Islet precursor cell (in vitro differentiated cells): Measurements from ENCODE around the gene TBRG4.

Experiments
- DNase-seq: peaks from one replicate; pipeline ENCODE4 v3.0.0-alpha.2; 2018

Gene TBRG4

DNA sequence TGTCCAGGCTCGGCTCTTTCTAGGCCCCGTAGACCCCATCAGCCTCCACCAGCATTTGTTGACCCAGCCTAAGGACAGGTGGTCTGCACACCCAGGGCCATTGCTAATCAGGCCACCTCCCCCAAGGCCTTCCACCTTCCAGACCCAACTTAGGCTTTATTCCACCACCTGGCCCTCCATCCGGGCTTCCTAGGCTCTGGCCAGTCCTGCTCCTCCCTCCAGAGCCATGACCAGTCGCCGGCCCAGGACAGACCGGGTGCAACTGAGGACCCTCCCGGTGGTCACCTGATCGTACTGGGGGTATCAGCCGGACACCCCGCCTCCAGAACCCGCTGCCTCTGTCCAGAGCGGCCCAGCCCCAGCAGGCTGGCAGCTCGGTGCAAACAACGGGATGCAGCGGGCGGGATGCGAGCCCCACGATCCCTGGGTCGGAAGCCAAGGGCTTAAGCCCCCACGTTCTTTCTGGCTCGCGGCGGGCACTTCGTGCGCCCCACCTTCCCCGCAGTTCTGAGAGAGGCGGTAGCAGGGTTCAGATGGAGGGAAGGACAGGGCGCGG, 23.3 kb downstream of the TBRG4 start:
- DNase-seq = no peak

DNA sequence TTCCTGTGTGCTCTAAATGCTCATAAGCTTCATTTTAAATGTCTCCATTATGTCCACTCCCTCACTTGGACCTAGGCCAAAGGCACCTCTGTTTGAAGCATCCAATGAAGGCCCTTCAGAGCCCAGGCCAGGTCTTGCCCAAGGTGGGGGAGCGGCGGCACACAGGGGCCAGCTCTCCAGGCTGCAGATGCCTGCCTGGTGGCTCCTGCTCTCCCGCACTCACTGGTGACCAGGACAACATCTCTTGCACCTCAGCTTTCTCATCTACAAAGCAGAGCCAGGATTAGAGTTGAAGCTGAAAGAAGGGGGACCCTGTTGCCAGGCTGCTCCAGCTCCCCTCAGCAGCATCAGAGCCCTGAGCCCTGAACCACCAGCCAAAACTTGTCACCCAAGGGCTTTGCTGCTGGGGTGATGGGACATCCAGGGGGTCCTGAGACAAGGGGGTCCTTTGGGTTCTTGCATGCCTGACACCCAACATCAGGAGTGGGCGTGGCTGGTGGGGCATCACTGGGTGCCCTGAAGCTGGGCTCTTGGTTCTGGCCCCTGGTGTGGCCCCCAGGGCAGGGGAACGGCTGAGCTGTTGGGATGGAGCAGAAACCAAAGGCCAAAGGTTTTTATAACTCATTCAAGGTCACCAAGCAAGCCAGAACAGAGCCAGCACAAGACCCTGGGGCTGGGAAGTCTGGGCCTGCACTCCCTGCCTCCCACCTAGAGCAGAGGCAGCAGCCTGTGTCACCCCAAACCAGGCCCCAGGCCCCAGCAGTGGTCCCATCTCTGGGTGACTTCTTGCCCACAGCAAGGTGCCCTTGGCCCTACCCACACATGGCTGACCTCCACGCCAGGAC, 24.0 kb downstream of the TBRG4 start:
- no peak for DNase-seq

DNA sequence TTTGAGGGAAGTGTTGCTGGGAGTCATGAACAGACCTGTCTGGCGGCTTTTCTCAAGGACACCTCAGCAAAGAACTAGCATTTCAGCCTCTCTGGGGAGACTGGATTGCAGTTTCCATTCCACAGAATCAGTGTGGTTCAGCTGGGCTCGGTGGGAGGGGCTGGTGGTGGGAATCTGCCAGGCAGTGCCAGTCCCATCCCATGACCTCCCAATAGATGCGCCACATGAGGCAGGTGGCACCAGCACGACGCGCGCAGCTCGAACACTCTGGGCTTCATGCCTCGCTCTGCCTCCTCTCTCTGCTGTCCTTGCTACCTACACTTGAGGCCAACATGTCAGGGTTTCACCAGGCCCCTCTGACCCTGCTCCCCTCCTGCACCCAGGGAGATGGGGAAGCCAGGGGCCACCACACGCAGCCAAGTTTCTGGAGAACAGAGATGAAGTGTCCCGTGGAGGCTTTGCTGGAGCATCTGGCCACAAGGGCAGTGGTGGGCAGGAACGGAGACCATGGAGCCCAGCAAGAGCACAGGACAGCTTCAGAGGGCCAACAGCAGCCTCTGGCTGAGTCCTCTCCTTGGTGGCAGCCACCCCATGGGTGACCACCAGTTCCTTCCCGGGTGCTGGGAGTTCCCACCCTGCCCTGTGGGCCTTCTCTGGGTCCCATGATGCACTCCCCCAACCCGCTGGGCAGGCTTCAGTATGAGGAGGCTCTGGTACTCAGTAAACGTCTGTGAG, 25.0 kb downstream of the TBRG4 start:
- no peak for DNase-seq

DNA sequence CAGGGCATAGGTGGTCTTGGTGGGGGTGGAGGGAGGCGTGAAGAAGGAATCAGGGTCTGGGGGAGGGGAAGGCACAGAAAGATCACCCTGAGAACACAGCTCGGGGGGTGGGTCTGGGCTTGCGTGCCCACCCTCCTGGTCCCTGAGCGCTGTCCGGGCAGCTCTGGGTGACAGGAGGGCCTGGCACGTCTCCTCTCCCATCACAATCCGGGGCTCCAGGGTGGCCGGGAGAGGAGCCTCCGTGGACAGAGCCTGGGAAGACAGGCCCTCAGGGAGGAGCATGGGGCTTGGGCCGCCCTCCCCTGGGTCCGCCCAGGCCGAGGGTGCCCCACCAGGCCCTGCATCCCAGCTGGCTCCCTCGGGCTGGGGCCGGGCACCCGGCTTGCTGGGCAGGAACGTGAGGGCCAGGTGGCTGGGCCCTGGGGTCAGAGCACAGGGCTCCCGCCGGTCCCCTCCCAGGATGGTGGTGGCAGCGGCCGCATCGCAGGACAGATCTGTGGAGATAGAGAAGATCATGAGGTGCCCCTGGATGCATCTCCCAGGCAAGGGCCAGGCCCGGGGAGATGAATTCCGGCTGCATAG, 25.8 kb downstream of the TBRG4 start:
- no peak for DNase-seq

DNA sequence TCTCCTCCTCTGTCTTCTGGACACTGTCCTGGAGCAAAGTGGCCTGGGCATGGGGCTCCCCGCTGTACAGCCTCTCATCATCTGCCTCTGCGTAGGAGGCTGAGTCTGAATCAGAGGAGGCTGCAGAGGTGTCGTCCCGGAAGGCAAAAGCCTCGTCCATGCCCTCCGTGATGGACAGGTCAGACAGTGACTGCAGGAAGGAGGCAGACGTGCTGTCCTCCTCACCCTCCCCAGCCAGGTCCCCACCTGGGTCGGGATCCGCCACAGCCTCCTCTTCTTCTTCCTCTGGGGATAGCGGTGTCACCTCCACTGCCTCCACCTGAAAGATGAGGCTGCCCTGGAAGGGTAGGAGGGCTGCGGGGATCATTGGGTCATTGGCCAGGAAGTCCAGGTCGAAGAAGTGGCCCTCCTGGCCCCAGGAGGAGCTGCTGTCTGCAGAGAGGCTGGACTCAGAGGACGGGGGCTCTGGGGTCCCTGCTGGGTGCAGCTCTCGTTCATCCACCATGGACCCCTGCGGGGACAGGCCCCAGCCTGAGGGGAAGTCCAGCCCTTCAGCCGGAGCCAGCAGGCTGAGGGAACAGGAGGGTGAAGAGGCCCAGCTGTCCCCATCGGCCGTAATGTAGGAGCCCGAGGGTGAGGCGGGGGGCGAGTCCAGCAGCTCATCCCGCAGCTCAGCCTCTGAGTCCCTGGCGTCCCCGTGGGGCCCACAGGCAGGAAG, 26.4 kb downstream of the TBRG4 start:
- no peak for DNase-seq

DNA sequence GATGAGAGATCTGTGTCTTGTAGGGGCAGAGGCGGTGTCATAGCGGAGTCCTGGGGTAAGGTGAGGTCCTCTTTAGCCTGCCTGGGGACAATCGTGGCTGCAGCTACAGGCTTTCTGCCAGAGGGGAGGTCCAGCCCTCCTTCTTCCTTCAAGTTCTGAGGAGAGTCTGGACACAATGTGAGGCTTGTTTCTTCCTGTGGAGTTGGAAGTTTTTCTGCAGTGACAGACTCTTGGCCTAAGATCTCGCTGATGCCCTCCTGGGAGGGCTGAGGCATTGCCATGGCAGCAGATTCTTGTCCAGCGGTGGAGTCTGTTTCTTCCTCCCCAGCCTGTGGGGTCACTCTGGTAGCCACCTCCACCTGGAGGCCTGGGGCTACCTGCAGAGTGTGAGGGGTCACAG, 27.2 kb downstream of the TBRG4 start:
- no peak for DNase-seq

DNA sequence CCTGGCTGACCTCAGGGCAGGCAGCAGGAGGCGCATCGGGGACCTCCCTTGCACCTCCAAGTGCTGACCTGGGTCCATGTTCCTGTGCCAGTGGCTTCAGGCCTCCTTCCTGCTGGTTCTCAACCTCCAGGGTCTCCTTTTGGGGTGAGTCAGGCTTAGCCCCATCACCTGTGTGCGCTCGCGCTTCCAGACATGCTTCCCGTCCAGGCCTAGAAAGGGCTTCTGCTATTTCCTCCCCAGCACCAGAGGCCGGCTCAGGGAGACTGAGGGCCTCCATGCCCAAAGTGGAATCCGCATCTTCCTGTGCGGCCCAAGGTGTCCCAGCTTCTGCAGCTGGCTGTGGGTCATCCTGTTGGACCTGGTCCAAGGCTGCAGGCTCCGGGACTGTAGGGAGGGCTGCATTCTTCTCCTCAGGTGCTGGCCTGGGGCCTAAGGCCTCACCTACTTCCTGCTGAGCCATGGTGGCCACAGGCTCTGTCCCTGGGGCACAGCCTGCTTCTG, 28.6 kb downstream of the TBRG4 start:
- DNase-seq = peak; percentile 48

DNA sequence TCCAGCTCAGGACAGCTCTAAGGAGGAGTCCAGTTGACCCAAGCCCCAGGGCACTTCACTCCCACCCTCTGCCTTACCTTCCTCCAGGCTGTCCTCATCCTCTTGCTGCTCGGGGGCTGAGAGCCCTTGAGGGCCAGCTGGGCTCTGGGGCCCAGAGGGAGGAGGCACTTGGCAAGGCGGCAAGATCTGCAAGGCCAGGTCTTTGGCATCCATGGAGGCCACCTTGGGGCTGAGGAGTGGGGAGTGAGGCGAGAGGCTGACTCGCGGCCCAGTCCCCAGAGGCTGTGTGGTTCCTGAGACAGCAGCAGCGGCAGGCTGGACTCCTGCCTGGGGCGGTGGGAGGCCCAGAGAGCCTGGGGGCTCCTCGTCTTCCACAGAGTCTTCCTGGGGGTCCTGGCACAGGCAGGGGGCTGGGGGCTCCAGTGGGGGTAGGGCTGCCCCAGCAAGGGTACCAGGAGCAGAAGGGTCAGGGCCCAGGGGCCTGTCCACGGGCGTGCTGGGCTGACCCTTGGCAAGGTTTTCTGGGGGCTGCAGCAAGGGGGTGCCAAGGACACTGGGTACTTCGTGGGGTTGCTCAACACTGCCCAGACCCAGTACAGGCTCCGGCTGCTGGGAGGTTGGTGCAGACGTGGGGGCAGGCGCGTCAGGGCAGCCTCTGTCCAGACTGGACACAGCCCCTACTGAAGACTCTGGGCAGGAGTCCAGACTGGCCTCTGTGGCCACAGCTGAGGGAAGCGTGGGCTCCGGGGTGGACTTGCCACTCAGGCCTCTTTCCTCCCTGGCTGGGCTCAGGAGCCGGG, 29.3 kb downstream of the TBRG4 start:
- DNase-seq = peak; percentile 50

DNA sequence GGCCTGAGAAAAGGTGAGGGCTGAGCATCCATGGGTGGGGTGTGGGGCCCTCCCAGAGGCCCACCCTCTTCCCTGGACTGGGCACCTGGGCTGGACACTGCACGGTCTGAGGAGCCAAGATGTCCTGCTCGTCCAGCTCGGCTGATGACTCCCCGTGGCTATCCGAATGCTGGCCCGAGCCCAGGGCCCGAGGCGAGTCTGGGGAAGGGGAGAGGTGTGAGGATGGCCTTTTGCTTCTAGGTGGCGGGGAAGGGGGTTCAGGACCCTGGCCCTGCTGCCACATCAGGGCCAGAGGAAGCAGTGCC, 29.9 kb downstream of the TBRG4 start:
- no peak for DNase-seq

DNA sequence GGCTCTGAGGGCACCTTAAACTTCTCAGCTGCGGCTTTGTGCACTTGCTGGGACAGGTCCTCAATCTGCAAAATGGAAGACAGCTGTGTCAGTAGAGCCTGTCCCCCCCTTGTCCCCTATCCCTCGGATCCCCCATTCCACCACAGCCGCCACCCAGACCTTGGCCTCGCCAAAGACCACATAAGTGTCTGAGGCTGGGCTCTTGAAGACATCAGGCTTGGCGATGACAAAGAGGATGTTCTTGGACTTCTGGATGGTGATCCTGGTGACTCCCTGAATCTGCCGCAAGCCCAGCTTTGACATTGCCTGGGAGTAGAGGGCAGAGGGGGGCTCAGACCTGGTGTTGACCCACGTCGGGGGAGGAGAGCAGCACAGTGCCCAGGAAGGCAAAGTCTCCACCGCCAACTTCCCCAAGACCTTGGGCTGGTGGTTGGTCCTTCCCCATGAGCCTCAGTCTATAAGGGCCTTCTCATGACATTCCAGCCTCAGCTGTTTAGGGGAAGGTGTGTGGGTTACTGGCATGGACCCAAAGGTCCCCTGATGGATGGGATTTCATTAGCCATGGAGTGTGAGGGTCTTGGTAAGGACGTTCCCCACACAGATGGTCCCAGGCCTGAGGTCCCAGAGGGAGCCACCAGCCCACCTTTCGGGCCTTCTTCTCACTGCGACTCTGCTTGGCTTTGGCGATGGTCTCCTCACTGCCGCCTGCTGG, 30.4 kb downstream of the TBRG4 start:
- peak; percentile 51 for DNase-seq

DNA sequence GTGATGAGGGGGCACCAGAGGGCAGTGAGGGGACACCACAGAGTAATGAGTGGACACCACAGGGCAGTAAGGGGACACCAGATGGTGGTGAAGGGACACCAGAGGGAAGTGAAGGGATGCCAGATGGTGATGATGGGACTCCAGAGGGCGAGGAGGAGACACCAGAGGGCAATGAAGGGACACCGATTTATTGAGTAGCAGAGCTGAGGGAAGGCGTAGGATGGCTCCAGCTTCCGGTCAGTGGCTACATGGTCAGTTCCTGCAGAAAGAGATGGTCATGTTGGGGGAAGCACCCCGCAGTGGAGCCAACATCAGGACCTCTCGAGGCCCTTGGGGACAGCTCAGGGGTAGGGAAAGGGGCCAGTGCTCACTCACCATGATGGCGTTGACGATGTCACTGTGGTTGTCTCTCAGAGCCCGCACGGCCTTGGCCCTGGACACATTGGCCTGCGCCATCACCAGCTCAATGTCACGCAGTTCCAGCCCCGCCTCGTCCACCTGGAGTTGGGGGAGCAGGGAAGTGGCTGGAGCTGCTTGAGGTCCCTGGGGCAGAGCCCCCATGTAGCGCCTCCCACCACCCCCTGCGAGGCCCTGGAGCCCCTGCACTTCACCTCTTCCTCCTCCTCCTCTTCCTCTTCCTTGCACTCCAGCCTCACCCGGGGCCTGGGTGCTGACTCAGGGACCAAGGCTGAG, 31.1 kb downstream of the TBRG4 start:
- DNase-seq = peak; percentile 52

DNA sequence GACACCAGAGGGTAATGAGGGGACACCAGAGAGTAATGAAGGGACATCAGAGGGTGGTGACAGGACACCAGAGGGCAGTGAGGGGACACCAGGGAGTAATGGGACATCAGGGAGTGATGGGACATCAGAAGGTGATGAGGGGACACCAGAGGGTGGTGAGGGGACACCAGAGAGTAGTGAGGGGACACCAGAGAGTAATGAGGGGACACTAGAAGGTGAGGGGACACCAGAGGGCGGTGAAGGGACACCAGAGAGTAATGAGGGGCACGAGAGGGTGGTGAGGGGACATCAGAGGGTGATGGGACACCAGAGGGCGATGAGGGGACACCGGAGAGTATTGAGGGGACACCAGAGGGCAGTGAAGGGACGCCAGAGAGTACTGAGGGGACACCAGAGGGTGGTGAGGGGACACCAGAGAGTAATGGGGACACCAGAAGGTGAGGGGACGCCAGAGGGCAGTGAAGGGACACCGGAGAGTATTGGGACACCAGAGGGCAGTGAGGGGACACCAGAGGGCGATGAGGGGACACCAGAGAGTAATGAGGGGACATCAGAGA, 33.3 kb downstream of the TBRG4 start:
- DNase-seq = no peak

DNA sequence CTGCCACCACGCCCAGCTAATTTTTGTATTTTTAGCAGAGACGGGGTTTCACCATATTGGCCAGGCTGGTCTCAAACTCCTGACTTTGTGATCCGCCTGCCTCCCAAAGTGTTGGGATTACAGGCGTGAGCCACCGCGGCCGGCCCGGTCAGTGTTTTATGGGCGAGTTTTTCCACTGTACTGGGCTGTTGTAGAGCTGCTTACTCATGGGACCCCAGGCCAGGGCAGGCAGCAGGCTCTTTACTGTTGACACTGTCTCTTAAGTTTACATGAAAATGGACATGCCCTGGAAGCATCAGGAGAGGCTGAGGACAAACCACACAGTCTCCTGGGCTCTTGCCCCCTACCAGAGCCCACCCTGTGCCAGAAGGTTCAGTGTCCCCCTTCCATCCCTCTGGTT, 33.9 kb downstream of the TBRG4 start:
- DNase-seq = no peak

DNA sequence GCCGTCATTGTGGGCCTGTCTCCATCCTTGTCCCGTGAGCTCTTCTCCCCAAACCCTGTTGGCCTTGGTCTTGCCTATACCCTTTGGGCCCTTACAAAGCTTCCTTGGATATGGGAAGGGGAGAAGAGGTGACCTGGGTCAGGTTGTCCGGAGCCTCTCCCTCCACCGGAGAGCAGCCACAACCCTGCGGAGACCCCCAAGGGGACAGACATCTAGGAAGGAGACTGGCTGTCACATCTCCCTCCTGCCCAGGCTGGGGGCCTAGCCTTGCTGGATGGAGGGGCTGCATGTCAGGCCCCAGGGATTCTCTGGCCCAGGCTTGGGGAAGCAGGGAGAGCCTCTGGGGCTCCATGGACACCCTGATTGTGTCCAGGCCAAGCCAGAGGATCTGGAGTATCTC, 34.6 kb downstream of the TBRG4 start:
- no peak for DNase-seq

DNA sequence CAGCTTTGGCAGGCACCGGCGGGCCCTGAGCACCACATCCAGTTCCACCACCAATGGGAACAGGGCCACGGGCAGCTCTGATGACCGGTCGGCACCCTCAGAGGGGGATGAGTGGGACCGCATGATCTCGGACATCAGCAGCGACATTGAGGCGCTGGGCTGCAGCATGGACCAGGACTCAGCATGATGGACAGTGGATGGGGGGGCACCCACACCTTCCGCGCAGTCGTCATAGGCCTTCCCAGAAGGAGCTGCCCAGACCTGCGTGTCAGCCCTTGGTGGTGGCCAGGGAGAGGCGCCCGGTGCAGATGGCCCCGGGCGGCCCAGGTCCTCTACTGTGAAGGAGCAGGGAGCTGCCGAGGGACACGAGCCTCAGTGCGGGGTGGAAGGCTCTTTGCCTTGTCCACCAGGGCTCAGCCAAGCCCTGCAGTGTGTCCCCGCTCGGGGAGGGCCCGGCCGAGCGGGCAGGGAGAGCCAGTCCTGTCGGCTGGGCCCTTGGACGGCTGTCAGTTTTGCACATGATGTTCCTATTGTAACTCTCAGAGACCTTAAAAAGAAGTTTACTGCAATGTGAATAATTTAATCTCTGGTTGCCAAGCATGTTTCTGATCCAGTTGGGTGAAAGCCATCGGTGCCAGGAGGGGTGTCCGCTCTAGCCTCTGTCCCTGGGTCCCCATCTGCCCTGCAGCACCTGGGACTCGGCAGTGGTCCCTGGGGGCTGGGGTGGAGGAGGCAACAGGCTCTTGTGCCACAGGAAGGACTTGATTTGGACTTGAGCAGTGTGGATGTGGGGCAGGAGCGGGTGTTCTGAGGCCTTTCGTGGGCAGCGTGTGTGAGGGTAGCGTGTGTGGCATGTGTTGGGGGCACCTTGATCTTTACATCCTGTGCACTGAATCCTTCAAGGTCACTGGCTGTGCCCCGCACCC, 35.4 kb downstream of the TBRG4 start:
- DNase-seq = no peak

DNA sequence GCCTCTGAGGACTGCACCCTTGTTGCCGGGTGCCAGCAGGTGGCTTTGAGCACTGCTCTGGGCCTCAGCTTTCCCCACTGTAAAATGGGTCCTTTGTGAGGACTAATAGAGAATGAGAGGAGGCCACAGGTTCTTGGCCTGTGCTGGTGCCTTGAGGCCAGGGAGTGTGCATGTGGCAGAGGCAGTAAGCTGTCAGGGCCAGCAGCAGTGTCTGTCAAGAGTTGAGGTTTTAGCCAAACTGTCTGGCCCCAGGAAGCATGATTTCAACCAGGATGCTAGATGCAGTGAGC, 36.2 kb downstream of the TBRG4 start:
- no peak for DNase-seq

DNA sequence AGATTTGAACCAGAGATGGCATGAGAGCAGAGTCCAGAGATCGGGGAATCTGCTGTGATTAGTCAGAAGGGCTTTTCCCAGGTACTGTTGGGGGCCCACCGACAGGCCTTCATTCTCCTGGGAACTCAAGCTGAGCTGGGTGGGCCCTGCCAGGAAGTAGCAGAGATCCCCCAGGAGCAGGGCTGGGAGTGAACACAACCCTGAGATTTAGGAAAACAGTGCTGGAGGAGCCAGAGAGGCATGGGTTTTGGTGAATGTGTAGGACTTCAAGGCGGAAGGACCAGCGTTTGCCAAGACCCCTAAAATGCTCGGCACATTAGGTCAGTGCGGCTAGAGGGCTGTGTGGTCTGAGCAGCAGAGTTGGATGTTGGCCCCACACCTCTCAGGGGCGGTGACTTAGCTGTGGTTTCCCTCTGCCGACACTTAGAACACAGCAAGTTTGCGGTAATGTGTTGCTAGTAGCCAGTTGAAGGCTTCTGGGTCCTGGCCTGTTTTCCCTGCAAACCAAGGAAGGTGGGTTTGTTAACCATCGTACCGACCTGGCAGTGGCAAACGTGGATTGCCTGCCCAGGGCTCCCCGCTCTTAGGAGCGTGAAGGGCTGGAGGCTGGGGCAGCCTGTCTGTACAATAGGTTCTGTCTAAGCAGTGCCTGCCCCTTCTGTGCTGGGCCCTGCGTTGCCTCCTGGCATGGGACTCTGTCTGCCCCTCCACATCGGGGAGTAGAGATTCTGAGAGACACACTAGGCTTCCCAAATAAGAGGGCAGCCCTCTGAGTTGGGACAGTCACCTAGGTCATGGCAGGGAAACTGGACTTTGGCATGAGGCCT, 36.8 kb downstream of the TBRG4 start:
- DNase-seq = no peak

DNA sequence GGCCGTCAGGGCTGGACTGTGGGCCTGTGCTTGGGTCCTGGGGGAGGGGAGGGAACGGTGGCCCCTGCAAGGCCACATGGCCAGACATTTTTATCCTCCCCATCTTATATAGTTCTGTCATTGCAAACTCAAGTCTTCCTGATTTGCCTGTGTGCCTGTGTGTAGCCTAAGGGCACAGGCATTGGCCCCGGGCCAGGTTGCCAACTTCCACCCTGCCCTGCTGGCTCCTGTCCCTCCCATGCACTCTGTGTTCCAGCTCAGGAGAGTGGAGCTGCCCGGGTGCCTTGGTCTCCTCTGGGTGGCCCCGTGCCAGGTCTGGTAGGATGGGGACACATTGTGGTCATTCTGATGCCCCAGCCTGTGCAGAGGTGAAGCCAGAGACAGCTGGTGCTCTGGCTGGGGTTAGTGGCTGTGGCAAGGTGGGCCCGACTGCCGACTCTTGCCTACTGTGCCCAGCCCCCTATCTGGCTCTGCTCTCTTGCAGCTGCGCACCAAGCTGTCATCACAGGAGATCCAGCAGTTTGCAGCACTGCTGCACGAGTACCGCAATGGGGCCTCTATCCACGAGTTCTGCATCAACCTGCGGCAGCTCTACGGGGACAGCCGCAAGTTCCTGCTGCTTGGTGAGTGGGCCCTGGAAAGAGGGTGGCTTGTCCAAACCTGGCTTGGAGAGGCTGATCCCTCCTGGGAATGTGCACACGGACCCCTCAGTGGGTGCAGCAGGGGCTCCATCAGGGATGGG, 37.5 kb downstream of the TBRG4 start:
- no peak for DNase-seq
